GM18505 (cell line): ENCODE data around the gene SDK2.

ENCODE experiments used
- ATAC-seq: cut with Tn5 transposase; IDR thresholded peaks from one replicate; pipeline ENCODE4 v1.9.1; 2021; ENCODE audit not compliant: unreplicated experiment
- POLR2A ChIP-seq: IDR thresholded peaks from 4 replicates; pipeline ENCODE4 v1.6.1; 2011; ENCODE audit warnings: borderline replicate concordance; ENCODE audit not compliant: insufficient read depth, insufficient read length; ENCODE audit errors: extremely low read depth

The SDK2 gene

GRCh38 chr17:73508057-73508930 lies 136.0 kb downstream of the SDK2 start:
- ATAC-seq = no peak
- no peak for TF ChIP-seq POLR2A

- no peak for TF ChIP-seq POLR2A
- no peak for ATAC-seq
These were observed 137.5 kb downstream of the SDK2 start for GRCh38 chr17:73506470-73507435.

- TF ChIP-seq POLR2A = no peak
- ATAC-seq = no peak
These were observed 140.7 kb downstream of the SDK2 start for GRCh38 chr17:73503560-73503959.

GRCh38 chr17:73500414-73500999 lies 143.7 kb downstream of the SDK2 start:
- no peak for ATAC-seq
- no peak for TF ChIP-seq POLR2A

- no peak for ATAC-seq
- no peak for TF ChIP-seq POLR2A
These were observed 145.2 kb downstream of the SDK2 start for GRCh38 chr17:73498886-73499554.

GRCh38 chr17:73498176-73498575 lies 146.1 kb downstream of the SDK2 start:
- ATAC-seq = no peak
- TF ChIP-seq POLR2A = no peak

GRCh38 chr17:73497721-73498120 lies 146.5 kb downstream of the SDK2 start:
- TF ChIP-seq POLR2A = no peak
- no peak for ATAC-seq

DNA sequence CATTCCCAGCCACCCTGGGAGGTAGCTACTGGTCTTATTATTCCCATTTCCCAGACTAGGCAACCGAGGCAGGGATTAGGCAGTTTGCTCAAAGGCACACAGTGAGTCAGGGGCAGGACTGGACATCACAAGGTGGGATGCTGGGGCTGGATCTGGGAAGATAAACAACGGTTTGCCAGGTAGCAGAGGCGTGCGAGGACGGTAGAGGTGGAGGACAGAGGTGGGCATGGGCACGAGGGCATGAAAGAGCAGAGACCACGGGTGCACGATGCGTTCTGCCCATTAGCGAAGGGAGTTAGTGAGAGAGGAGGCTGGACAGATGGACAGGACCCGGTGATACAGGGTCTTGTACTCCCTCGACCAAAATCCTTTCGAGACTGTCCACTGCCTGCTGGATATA lies 148.0 kb downstream of the SDK2 start:
- no peak for TF ChIP-seq POLR2A
- no peak for ATAC-seq

DNA sequence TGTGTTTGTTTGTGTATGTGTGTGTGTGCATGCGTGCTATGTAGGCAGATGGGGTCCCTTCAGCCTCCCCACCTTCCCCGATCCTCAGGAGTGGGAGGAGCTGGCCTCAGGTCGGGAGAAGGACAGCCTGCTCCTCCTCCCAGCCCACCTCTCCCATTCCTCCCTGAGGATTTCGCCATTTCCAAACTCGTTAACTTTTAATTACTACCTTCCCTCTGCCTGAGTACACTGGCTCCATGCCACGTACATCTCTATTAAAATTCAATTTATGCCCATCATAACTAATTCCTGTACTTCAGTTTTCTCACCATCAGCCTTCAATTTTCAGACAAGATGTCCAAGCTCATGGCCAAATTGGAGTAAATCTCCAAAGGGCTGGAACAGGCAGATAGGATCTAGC lies 148.6 kb downstream of the SDK2 start:
- no peak for TF ChIP-seq POLR2A

GRCh38 chr17:73494950-73495349 lies 149.3 kb downstream of the SDK2 start:
- TF ChIP-seq POLR2A = no peak
- ATAC-seq = no peak

More for the DNA sequence above, 148.6 kb downstream of the SDK2 start:
- ATAC-seq = no peak

DNA sequence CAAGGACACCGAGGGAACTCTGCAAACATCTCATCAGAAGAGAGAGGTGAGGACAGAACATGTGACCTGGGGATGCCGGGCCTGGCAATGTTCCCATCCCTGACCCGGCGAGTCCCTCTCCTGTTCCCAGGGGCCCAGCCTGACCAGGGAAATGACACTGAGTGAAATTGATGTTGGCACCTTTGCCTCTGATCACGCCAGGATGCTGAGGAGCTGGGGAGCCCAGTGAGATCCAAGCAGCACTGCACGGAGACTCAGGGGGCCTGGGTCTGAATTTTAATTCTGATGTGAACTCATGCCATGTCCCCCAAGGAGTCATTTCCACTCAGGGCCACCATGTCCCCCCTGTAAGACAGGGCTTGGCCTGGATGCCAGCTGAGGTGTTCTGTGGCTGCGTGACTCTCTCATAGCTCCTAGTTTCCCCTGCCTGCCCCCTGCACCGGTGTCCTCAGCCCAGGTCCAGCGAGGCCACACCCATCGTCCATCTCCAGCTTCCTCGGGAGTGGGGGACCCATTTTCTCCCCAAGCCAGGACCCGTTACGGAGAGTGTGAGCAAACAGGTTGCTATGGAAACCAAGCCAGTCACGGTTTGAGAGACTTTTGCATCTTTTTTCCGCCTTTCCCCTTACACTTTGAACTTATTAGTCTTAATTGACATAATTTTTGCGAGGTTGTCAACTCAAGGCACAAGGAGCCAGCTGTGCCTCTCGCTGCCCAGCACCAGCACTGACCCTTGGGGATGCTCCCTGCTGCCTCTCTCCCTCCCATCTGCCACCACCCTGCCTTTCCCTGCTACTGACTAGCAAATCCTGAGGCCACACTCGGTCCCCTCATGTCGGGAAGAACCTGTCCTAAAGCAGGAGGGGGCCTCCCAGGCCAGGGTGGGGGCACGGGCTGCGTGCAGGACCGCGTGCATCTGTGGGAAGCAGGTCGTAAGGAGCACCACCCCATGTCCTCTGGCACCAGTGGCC lies 150.0 kb downstream of the SDK2 start:
- TF ChIP-seq POLR2A = no peak
- no peak for ATAC-seq
